GM18505 (cell line): ENCODE data around the gene CDK14.

Experiments
- ATAC-seq: cut with Tn5 transposase; IDR thresholded peaks from one replicate; pipeline ENCODE4 v1.9.1; 2021; ENCODE audit not compliant: unreplicated experiment
- POLR2A ChIP-seq: IDR thresholded peaks from 4 replicates; pipeline ENCODE4 v1.6.1; 2011; ENCODE audit warnings: borderline replicate concordance; ENCODE audit not compliant: insufficient read depth, insufficient read length; ENCODE audit errors: extremely low read depth

CDK14 gene

GRCh38 chr7:90582164-90582563, 14.0 kb upstream of the CDK14 start:
- no peak for ATAC-seq
- no peak for TF ChIP-seq POLR2A

- no peak for ATAC-seq
- no peak for TF ChIP-seq POLR2A
Observed at GRCh38 chr7:90584378-90584777, 11.7 kb upstream of the CDK14 start.

- TF ChIP-seq POLR2A = no peak
- ATAC-seq = no peak
Observed at GRCh38 chr7:90586091-90586490, 10.0 kb upstream of the CDK14 start.

GRCh38 chr7:90587766-90588165, 8.4 kb upstream of the CDK14 start:
- no peak for TF ChIP-seq POLR2A
- ATAC-seq = no peak

GRCh38 chr7:90592033-90592432, 4.1 kb upstream of the CDK14 start:
- ATAC-seq = no peak
- no peak for TF ChIP-seq POLR2A

- no peak for ATAC-seq
- no peak for TF ChIP-seq POLR2A
Observed at GRCh38 chr7:90593205-90593604, 2.9 kb upstream of the CDK14 start.

GRCh38 chr7:90594751-90595317, 1.3 kb upstream of the CDK14 start:
- no peak for TF ChIP-seq POLR2A
- no peak for ATAC-seq

GRCh38 chr7:90595342-90595800, 750 bp upstream of the CDK14 start:
- no peak for TF ChIP-seq POLR2A
- peak; percentile 9 for ATAC-seq

- peak; percentile 24 for TF ChIP-seq POLR2A
- ATAC-seq = peak; percentile 20
Observed at GRCh38 chr7:90596671-90597562, 796 bp downstream of the CDK14 start.

- no peak for ATAC-seq
- TF ChIP-seq POLR2A = no peak
Observed at GRCh38 chr7:90597563-90598253, 1.6 kb downstream of the CDK14 start.

GRCh38 chr7:90599038-90599437, 2.9 kb downstream of the CDK14 start:
- no peak for ATAC-seq
- no peak for TF ChIP-seq POLR2A

- ATAC-seq = no peak
- no peak for TF ChIP-seq POLR2A
Observed at GRCh38 chr7:90599892-90600555, 3.9 kb downstream of the CDK14 start.

- ATAC-seq = no peak
- no peak for TF ChIP-seq POLR2A
Observed at GRCh38 chr7:90602303-90602702, 6.2 kb downstream of the CDK14 start.
